ENCODE data around the gene TBX1.
"Not testable (repeated sequence)": the region's sequence is repeated elsewhere in the genome, so short reads cannot be mapped to it uniquely, and the experiment has no call there.

The TBX1 gene

GRCh38 chr22:19723983-19724827, 36.4 kb upstream of the TBX1 start:
- DNase-seq, result peak in 1 of 2 experiments; percentile 7

GRCh38 chr22:19724927-19725661, 35.5 kb upstream of the TBX1 start:
- no peak for DNase-seq

- not testable (repeated sequence) for DNase-seq
These were observed 34.4 kb upstream of the TBX1 start for GRCh38 chr22:19726064-19726788.

GRCh38 chr22:19727310-19728150, 33.0 kb upstream of the TBX1 start:
- no peak for DNase-seq

- DNase-seq, result no peak
These were observed 32.3 kb upstream of the TBX1 start for GRCh38 chr22:19728271-19728670.

GRCh38 chr22:19728836-19729235, 31.7 kb upstream of the TBX1 start:
- DNase-seq, result no peak

- DNase-seq, result no peak
These were observed 31.1 kb upstream of the TBX1 start for GRCh38 chr22:19729507-19729906.

GRCh38 chr22:19730198-19730597, 30.4 kb upstream of the TBX1 start:
- no peak for DNase-seq

- DNase-seq, result peak; percentile 13 to 45
These were observed 29.8 kb upstream of the TBX1 start for GRCh38 chr22:19730655-19731360.

- no peak for DNase-seq
These were observed 29.0 kb upstream of the TBX1 start for GRCh38 chr22:19731361-19732135.

- no peak for DNase-seq
These were observed 28.0 kb upstream of the TBX1 start for GRCh38 chr22:19732403-19733113.

- no peak for DNase-seq
These were observed 26.8 kb upstream of the TBX1 start for GRCh38 chr22:19733755-19734154.

- DNase-seq, result no peak
These were observed 26.4 kb upstream of the TBX1 start for GRCh38 chr22:19734163-19734562.

- DNase-seq, result no peak
These were observed 25.7 kb upstream of the TBX1 start for GRCh38 chr22:19734837-19735382.

- no peak for DNase-seq
These were observed 24.7 kb upstream of the TBX1 start for GRCh38 chr22:19735665-19736510.

- no peak for DNase-seq
These were observed 22.5 kb upstream of the TBX1 start for GRCh38 chr22:19737846-19738663.

- no peak for DNase-seq
These were observed 21.7 kb upstream of the TBX1 start for GRCh38 chr22:19738664-19739447.
